Measurements from ENCODE around the gene PAPPA2.
"Not testable (repeated sequence)": the region's sequence is repeated elsewhere in the genome, so short reads cannot be mapped to it uniquely, and the experiment has no call there.

Gene PAPPA2

GRCh38 chr1:176462674-176463378 is at the start of gene PAPPA2:
Gene PAPPA2 (plus strand): TSS chr1:176463175. CDS start chr1:176556323, 93,148 bp downstream.
- no peak for TF ChIP-seq CTCF (conservative IDR thresholded peaks at IDR 0.05)
- no peak for TF ChIP-seq ZFX (IDR thresholded peaks at IDR 0.05)

GRCh38 chr1:176416777-176417176 is 46.2 kb upstream of the PAPPA2 start:
- TF ChIP-seq CTCF (conservative IDR thresholded peaks at IDR 0.05) = no peak
- TF ChIP-seq ZFX (IDR thresholded peaks at IDR 0.05) = no peak
- H3K27ac ChIP-seq = no peak overlapping the region

More at GRCh38 chr1:176462674-176463378, at the start of gene PAPPA2:
- no peak within 1 kb of the TSS for H3K27ac ChIP-seq

GRCh38 chr1:176419608-176420007 is 43.4 kb upstream of the PAPPA2 start:
- H3K27ac ChIP-seq = not testable (repeated sequence)

GRCh38 chr1:176434234-176434633 is 28.7 kb upstream of the PAPPA2 start:
- no peak overlapping the region for H3K27ac ChIP-seq
- TF ChIP-seq CTCF (conservative IDR thresholded peaks at IDR 0.05) (no peak), ZFX (IDR thresholded peaks at IDR 0.05) (no peak)

GRCh38 chr1:176436251-176436650 is 26.7 kb upstream of the PAPPA2 start:
- TF ChIP-seq CTCF (conservative IDR thresholded peaks at IDR 0.05) = no peak
- TF ChIP-seq ZFX (IDR thresholded peaks at IDR 0.05) = no peak
- H3K27ac ChIP-seq = no peak overlapping the region

- TF ChIP-seq ZFX (IDR thresholded peaks at IDR 0.05) = no peak
- no peak for TF ChIP-seq CTCF (conservative IDR thresholded peaks at IDR 0.05)
- H3K27ac ChIP-seq = no peak overlapping the region
Observed at GRCh38 chr1:176440176-176440575, 22.8 kb upstream of the PAPPA2 start.

- H3K27ac ChIP-seq = no peak overlapping the region
- TF ChIP-seq CTCF (conservative IDR thresholded peaks at IDR 0.05) (peak; percentile 21; the same call in 1 of the 2 replicates), ZFX (IDR thresholded peaks at IDR 0.05) (no peak)
Observed at GRCh38 chr1:176444286-176444685, 18.7 kb upstream of the PAPPA2 start.

- no peak for TF ChIP-seq CTCF (conservative IDR thresholded peaks at IDR 0.05)
- no peak for TF ChIP-seq ZFX (IDR thresholded peaks at IDR 0.05)
- H3K27ac ChIP-seq = no peak overlapping the region
Observed at GRCh38 chr1:176445402-176445801, 17.6 kb upstream of the PAPPA2 start.
